ENCODE results near the gene NCBP1. TPM values are rescaled to one million over a fixed set of nuclear protein-coding genes. Genes with fewer than 3 reads are reported as not detected.

NCBP1 gene
- total and polyA plus RNA-seq, 9 of the 15 experiments (the other 6 are each of a cell fraction or from before 2014, with no cell fraction given), result 29.4 to 69.7 (median 57.5) TPM

DNA sequence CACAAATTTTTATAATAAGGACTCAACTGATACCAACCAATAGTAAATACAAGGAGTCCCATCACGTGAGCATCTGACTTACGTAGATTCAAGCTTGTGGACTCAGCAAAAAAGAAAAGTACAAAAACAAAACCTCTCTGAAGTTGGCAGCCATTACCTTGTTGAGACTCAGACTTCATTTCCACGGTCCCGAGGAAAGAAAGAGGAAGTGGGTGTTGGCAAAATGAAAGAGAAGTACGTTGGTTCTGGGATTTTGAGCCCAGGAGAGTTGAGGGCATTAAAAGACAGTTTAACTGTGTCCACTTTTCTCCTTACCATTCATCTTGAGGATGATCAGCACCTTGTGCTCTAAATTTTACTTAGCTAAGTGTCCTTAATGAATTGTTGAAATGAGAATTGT is 26.7 kb downstream of the NCBP1 start:
- CTCF ChIA-PET (ENCODE audit: low intra/inter-chr PET ratio), result no interaction called here
- no peak overlapping the region for H2AFZ ChIP-seq (ENCODE audit: low read depth, low read length)
- H3K27ac ChIP-seq (ENCODE audit: extremely low read depth, low read depth, low read length), result no peak overlapping the region
- intact Hi-C loops (cut with micrococcal nuclease) (no loop called here), in situ Hi-C loops (cut with MboI) (no loop called here)
- no peaks in the 10 kb centered on the region for H4K20me1 ChIP-seq (replicated peaks; ENCODE audit: control insufficient read depth, insufficient read depth, low read length)
- WGBS (ENCODE audit: insufficient coverage, low coverage, missing lambda C conversion rate), result 90% methylated on average over 5 of the region's 5 CpGs
- H3K9me1 ChIP-seq (ENCODE audit: control insufficient read depth, insufficient read depth, low read length), result no peaks in the 10 kb centered on the region
- no peaks in the 10 kb centered on the region for H3K79me2 ChIP-seq (ENCODE audit: control insufficient read depth, insufficient read depth, low read length)
- POLR2A ChIA-PET, result interaction anchor here (0.6 to 1.3 kb wide), 7 partner anchors 14 to 27 kb away, joined by 3 to 5 read pairs (median 3); partner anchors contain the start of genes NCBP1 and TSTD2
- FAIRE-seq, result no peak
- no peak overlapping the region for H3K9ac ChIP-seq (ENCODE audit: insufficient read depth in 1 of 2, low read depth in 2 of 2, low read length in 2 of 2)
- no peak overlapping the region for H3K4me2 ChIP-seq (ENCODE audit: insufficient read depth, low read length)
- H3K36me3 ChIP-seq (ENCODE audit: control insufficient read depth, insufficient read depth, low read length), result peaks cover 95% of the 10 kb centered on the region
- no TSS peak for BruUV-seq (replicated peaks)
- no peak for ATAC-seq
- H3K4me3 ChIP-seq, result no peak overlapping the region
- peak; percentile 90 for TF ChIP-seq SPI1 (IDR thresholded peaks at IDR 0.05; ENCODE audit: borderline replicate concordance, low read depth, low read length)
- TF ChIP-seq, protein P1, sequence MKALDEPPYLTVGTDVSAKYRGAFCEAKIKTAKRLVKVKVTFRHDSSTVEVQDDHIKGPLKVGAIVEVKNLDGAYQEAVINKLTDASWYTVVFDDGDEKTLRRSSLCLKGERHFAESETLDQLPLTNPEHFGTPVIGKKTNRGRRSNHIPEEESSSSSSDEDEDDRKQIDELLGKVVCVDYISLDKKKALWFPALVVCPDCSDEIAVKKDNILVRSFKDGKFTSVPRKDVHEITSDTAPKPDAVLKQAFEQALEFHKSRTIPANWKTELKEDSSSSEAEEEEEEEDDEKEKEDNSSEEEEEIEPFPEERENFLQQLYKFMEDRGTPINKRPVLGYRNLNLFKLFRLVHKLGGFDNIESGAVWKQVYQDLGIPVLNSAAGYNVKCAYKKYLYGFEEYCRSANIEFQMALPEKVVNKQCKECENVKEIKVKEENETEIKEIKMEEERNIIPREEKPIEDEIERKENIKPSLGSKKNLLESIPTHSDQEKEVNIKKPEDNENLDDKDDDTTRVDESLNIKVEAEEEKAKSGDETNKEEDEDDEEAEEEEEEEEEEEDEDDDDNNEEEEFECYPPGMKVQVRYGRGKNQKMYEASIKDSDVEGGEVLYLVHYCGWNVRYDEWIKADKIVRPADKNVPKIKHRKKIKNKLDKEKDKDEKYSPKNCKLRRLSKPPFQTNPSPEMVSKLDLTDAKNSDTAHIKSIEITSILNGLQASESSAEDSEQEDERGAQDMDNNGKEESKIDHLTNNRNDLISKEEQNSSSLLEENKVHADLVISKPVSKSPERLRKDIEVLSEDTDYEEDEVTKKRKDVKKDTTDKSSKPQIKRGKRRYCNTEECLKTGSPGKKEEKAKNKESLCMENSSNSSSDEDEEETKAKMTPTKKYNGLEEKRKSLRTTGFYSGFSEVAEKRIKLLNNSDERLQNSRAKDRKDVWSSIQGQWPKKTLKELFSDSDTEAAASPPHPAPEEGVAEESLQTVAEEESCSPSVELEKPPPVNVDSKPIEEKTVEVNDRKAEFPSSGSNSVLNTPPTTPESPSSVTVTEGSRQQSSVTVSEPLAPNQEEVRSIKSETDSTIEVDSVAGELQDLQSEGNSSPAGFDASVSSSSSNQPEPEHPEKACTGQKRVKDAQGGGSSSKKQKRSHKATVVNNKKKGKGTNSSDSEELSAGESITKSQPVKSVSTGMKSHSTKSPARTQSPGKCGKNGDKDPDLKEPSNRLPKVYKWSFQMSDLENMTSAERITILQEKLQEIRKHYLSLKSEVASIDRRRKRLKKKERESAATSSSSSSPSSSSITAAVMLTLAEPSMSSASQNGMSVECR (CRISPR knock-in tag; IDR thresholded peaks at IDR 0.05), result no peak
- H3K9me3 ChIP-seq (replicated peaks; ENCODE audit: control insufficient read depth, insufficient read depth, low read depth, low read length), result no peaks in the 10 kb centered on the region
- H3K27me3 ChIP-seq (ENCODE audit: control insufficient read depth in 2 of 2, insufficient read depth in 2 of 2, low read length in 2 of 2), result no peaks in the 10 kb centered on the region
- DNase-seq (ENCODE audit: extremely low read depth in 1 of 4, low spot score in 3 of 4), result no peak
- H3K4me1 ChIP-seq (replicated peaks in 1 of 2; ENCODE audit: control insufficient read depth in 2 of 2, insufficient read depth in 2 of 2, low read length in 2 of 2), result peaks cover 0 to 5% of the 10 kb centered on the region in 2 experiments; a peak in 2 of 5 replicates
